Upper lobe of left lung (tissue), 4 donors: ENCODE measurements around the gene XDH.

ENCODE experiments used
- CTCF ChIP-seq, 6 experiments: fragments of 450-650 bp in 4 of 6; fragments of 200-600 bp in 2 of 6; sonication (generic) in 2 of 6; IDR thresholded peaks; one replicate each; pipeline ENCODE4 v1.5.1; 2016 to 2019; ENCODE audit warnings: antibody characterized with exemption in 6 of 6
- EP300 ChIP-seq, 4 donors: sonication (generic); formaldehyde crosslinking; IDR thresholded peaks; one replicate each; pipeline ENCODE4 v1.5.1; 2017; ENCODE audit warnings: antibody characterized with exemption in 4 of 4, control low read depth in 2 of 4
- POLR2A ChIP-seq, 4 donors: fragments of 450-650 bp; IDR thresholded peaks; one replicate each; pipeline ENCODE4 v1.5.1; 2016 to 2017; ENCODE audit warnings: antibody characterized with exemption in 4 of 4, mild to moderate bottlenecking in 2 of 4

GRCh38 chr2:31411771-31412170 lies 2.8 kb downstream of the XDH start:
- TF ChIP-seq CTCF (IDR thresholded peaks at IDR 0.05) (no peak), POLR2A (IDR thresholded peaks at IDR 0.05) (no peak), EP300 (IDR thresholded peaks at IDR 0.05) (no peak)
